ENCODE results near the gene ZNF175. TPM values are rescaled to one million over a fixed set of nuclear protein-coding genes. Genes with fewer than 3 reads are reported as not detected.

Gene ZNF175
- polyA plus RNA-seq, 1 donor (not counting 4 experiments of a cell fraction or from before 2014, with no cell fraction given): 3.8 TPM

DNA sequence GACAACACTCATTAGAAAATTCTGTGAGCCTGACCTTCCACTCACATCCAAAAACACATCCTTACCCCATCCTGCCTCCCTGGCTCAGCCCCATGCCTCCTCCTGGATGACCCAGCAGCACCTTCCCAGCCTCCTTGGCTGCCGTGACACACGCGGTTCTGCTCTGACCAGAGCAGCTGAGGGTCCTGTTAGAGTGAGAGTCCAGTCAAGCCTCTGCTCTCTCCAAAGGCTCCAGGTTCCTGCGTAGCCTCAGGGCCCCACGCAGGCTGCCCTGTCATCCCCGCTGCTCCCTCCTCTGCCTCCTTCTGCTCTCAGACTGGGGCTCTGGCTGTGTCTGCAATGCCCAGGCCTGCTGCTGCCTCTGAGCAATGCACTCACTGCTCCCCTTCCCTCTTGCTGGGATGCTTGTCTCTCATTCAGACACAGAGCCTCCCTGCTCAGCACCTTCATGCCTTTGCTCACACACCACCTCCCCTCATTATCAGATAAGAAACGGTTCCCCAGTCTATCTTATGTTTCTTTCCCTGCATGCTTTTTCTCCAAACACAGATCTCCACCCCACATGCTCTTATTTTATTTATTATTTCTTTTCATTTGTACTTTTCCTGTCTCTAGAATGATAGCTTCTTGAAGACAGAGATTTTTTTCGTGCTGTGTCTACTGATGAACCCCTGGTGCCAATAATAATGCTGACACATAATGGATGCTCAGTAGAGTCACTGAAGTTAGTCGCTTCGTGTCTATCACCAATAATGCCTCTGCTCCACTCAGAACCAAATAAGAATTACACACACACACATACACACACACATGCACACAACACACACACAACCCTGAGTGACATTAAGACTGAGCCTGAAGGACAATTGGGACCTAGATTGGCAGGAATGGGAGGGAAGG, 29.4 kb upstream of the ZNF175 start:
- H3K4me1 ChIP-seq (ENCODE audit: control insufficient read depth, extremely low read depth, insufficient read depth, low read length): no peaks in the 10 kb centered on the region
- no peaks in the 10 kb centered on the region for H3K36me3 ChIP-seq (ENCODE audit: control insufficient read depth in 2 of 2, extremely low read depth in 1 of 2, insufficient read depth in 2 of 2, low read length in 2 of 2)
- no peak overlapping the region for H3K4me3 ChIP-seq (ENCODE audit: control insufficient read depth in 2 of 3, extremely low read depth in 1 of 3, insufficient read depth in 2 of 3, low read depth in 1 of 3, low read length in 3 of 3)
- dilution Hi-C loops (cut with MboI; ENCODE audit: extremely low pct_ligation_motif_present, low sequenced_read_pairs): no loop called here
- no peak overlapping the region for H3K27ac ChIP-seq (ENCODE audit: control insufficient read depth, insufficient read depth, low read length)
- no peak overlapping the region for H2AFZ ChIP-seq (ENCODE audit: control insufficient read depth, low read length)
- no peaks in the 10 kb centered on the region for H4K20me1 ChIP-seq (ENCODE audit: control insufficient read depth, extremely low read depth, insufficient read depth, low read length)
- no peaks in the 10 kb centered on the region for H3K9me1 ChIP-seq (ENCODE audit: control insufficient read depth, extremely low read depth, insufficient read depth, low read length)
- no peak overlapping the region for H3K9ac ChIP-seq (ENCODE audit: control insufficient read depth, extremely low read depth, insufficient read depth, low read length)
- FAIRE-seq (no peak), DNase-seq (ENCODE audit: low read depth, low spot score) (no peak)
- TF ChIP-seq EZH2 (IDR thresholded peaks at IDR 0.05; ENCODE audit: low read length): no peak
- TF ChIP-seq, protein P1, sequence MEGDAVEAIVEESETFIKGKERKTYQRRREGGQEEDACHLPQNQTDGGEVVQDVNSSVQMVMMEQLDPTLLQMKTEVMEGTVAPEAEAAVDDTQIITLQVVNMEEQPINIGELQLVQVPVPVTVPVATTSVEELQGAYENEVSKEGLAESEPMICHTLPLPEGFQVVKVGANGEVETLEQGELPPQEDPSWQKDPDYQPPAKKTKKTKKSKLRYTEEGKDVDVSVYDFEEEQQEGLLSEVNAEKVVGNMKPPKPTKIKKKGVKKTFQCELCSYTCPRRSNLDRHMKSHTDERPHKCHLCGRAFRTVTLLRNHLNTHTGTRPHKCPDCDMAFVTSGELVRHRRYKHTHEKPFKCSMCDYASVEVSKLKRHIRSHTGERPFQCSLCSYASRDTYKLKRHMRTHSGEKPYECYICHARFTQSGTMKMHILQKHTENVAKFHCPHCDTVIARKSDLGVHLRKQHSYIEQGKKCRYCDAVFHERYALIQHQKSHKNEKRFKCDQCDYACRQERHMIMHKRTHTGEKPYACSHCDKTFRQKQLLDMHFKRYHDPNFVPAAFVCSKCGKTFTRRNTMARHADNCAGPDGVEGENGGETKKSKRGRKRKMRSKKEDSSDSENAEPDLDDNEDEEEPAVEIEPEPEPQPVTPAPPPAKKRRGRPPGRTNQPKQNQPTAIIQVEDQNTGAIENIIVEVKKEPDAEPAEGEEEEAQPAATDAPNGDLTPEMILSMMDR (optimal IDR thresholded peaks at IDR 0.05 in 1 of 3, IDR thresholded peaks at IDR 0.05 in 1 of 3, conservative IDR thresholded peaks at IDR 0.05 in 1 of 3; ENCODE audit: extremely low read depth in 1 of 3, insufficient read depth in 2 of 3, low read length in 3 of 3): no peak
- no peaks in the 10 kb centered on the region for H3K79me2 ChIP-seq (ENCODE audit: control insufficient read depth, insufficient read depth, low read length)
- no peak overlapping the region for H3K4me2 ChIP-seq (ENCODE audit: control insufficient read depth, extremely low read depth, insufficient read depth, low read depth, low read length)
- no peaks in the 10 kb centered on the region for H3K27me3 ChIP-seq (ENCODE audit: control insufficient read depth, extremely low read depth, insufficient read depth, low read length)
- no peaks in the 10 kb centered on the region for H3K9me3 ChIP-seq (ENCODE audit: control insufficient read depth, low read depth, low read length)

DNA sequence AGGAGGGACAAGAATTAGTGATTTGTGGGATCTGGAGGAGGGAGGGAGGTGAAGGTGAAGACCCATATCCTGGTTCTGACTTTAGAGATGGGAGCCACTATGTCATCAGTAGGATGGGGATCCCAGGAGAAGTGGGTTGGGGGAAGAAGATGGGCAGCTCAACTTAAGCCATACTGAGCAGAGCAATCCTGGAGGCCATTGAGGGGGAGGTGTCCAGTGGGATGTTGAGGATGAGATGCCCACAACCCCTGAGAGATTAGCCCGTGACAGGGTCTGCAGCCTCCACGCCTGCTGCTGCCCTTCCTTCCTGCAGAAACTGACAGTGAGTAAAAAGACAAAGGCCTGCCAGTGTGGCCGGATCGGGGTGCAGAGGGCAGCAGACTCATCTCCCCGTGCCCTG, 28.4 kb upstream of the ZNF175 start:
- dilution Hi-C loops (cut with MboI; ENCODE audit: extremely low pct_ligation_motif_present, low sequenced_read_pairs): no loop called here
- no peak for TF ChIP-seq EZH2 (IDR thresholded peaks at IDR 0.05; ENCODE audit: low read length)
- TF ChIP-seq, protein P1 (optimal IDR thresholded peaks at IDR 0.05 in 1 of 3, IDR thresholded peaks at IDR 0.05 in 1 of 3, conservative IDR thresholded peaks at IDR 0.05 in 1 of 3; ENCODE audit: extremely low read depth in 1 of 3, insufficient read depth in 2 of 3, low read length in 3 of 3): no peak
- no peaks in the 10 kb centered on the region for H3K27me3 ChIP-seq (ENCODE audit: control insufficient read depth, extremely low read depth, insufficient read depth, low read length)
- no peak overlapping the region for H3K4me3 ChIP-seq (ENCODE audit: control insufficient read depth in 2 of 3, extremely low read depth in 1 of 3, insufficient read depth in 2 of 3, low read depth in 1 of 3, low read length in 3 of 3)
- no peaks in the 10 kb centered on the region for H3K79me2 ChIP-seq (ENCODE audit: control insufficient read depth, insufficient read depth, low read length)
- H3K9me3 ChIP-seq (ENCODE audit: control insufficient read depth, low read depth, low read length): no peaks in the 10 kb centered on the region
- no peak overlapping the region for H3K4me2 ChIP-seq (ENCODE audit: control insufficient read depth, extremely low read depth, insufficient read depth, low read depth, low read length)
- H3K36me3 ChIP-seq (ENCODE audit: control insufficient read depth in 2 of 2, extremely low read depth in 1 of 2, insufficient read depth in 2 of 2, low read length in 2 of 2): no peaks in the 10 kb centered on the region
- H3K4me1 ChIP-seq (ENCODE audit: control insufficient read depth, extremely low read depth, insufficient read depth, low read length): no peaks in the 10 kb centered on the region
- H2AFZ ChIP-seq (ENCODE audit: control insufficient read depth, low read length): no peak overlapping the region
- FAIRE-seq: no peak
- no peaks in the 10 kb centered on the region for H3K9me1 ChIP-seq (ENCODE audit: control insufficient read depth, extremely low read depth, insufficient read depth, low read length)
- H3K9ac ChIP-seq (ENCODE audit: control insufficient read depth, extremely low read depth, insufficient read depth, low read length): no peak overlapping the region
- no peak for DNase-seq (ENCODE audit: low read depth, low spot score)
- no peak overlapping the region for H3K27ac ChIP-seq (ENCODE audit: control insufficient read depth, insufficient read depth, low read length)
- H4K20me1 ChIP-seq (ENCODE audit: control insufficient read depth, extremely low read depth, insufficient read depth, low read length): no peaks in the 10 kb centered on the region
